Activated T-helper 2 cell treated with anti-CD3 and anti-CD28 coated beads, Interferon-gamma antibody, Interleukin-2, Interleukin-4, amounts not matched to agents 10 μg/mL and 5 μg/mL and 100 μg/mL, durations not matched to agents 14 hours and 24 hours and 36 hours (primary cell): ENCODE data around the gene TSPAN18. TPM values are rescaled to one million over a fixed set of nuclear protein-coding genes. Genes with fewer than 3 reads are reported as not detected.

Experiments used
- DNase-seq: peaks from one replicate; pipeline ENCODE4 v3.0.0; 2021; ENCODE audit warnings: low spot score
- H3K27ac Mint-ChIP-seq: one replicate; pipeline ENCODE4 v1.8.0; 2021; ENCODE audit warnings: mixed read lengths
- H3K27me3 Mint-ChIP-seq: one replicate; pipeline ENCODE4 v1.8.0; 2021; ENCODE audit warnings: low read depth, mixed read lengths
- H3K36me3 Mint-ChIP-seq: one replicate; pipeline ENCODE4 v1.8.0; 2021; ENCODE audit warnings: low read depth, mixed read lengths
- H3K4me1 Mint-ChIP-seq: one replicate; pipeline ENCODE4 v1.8.0; 2021; ENCODE audit warnings: low read depth, mixed read lengths
- H3K4me3 Mint-ChIP-seq: one replicate; pipeline ENCODE4 v1.8.0; 2021; ENCODE audit warnings: low read depth, mild to moderate bottlenecking, moderate library complexity, mixed read lengths
- H3K9me3 Mint-ChIP-seq: one replicate; pipeline ENCODE4 v1.8.0; 2021; ENCODE audit warnings: mixed read lengths
- intact Hi-C: fragments of 100-400 bp; cut with micrococcal nuclease; formaldehyde crosslinking; loops from one replicate; pipeline ENCODE4 v1.15.1; 2023
- total RNA-seq: library from RNA; stranded (reverse); gene quantifications from 2 replicates; pipeline ENCODE4 v1.2.3, GENCODE V29; 2022

Gene TSPAN18
- total RNA-seq, 1 donor from 2014 or later: 0.87 TPM

- no peak for DNase-seq
- no peaks in the 10 kb centered on the region for H3K27me3 Mint-ChIP-seq
- H3K9me3 Mint-ChIP-seq: no peaks in the 10 kb centered on the region
- H3K27ac Mint-ChIP-seq: no peak overlapping the region
- no peaks in the 10 kb centered on the region for H3K36me3 Mint-ChIP-seq
- no peaks in the 10 kb centered on the region for H3K4me1 Mint-ChIP-seq
- intact Hi-C loops: no loop called here
- H3K4me3 Mint-ChIP-seq: no peak overlapping the region
Measured at GRCh38 chr11:44782478-44782877, 55.7 kb downstream of the TSPAN18 start.

GRCh38 chr11:44784436-44784760 is 57.6 kb downstream of the TSPAN18 start:
- no peak for DNase-seq
- Mint-ChIP-seq H3K4me3 (no peak overlapping the region), H3K36me3 (no peaks in the 10 kb centered on the region), H3K27ac (no peak overlapping the region), H3K9me3 (no peaks in the 10 kb centered on the region), H3K4me1 (no peaks in the 10 kb centered on the region), H3K27me3 (no peaks in the 10 kb centered on the region)
- intact Hi-C loops: no loop called here

- H3K4me1 Mint-ChIP-seq: no peaks in the 10 kb centered on the region
- intact Hi-C loops: no loop called here
- H3K36me3 Mint-ChIP-seq: no peaks in the 10 kb centered on the region
- no peak for DNase-seq
- no peaks in the 10 kb centered on the region for H3K27me3 Mint-ChIP-seq
- no peaks in the 10 kb centered on the region for H3K9me3 Mint-ChIP-seq
- no peak overlapping the region for H3K4me3 Mint-ChIP-seq
- no peak overlapping the region for H3K27ac Mint-ChIP-seq
Measured at GRCh38 chr11:44784851-44785250, 58.1 kb downstream of the TSPAN18 start.

GRCh38 chr11:44785856-44786607 is 59.3 kb downstream of the TSPAN18 start:
- no peak overlapping the region for H3K4me3 Mint-ChIP-seq
- no peak overlapping the region for H3K27ac Mint-ChIP-seq
- no peaks in the 10 kb centered on the region for H3K27me3 Mint-ChIP-seq
- no peaks in the 10 kb centered on the region for H3K36me3 Mint-ChIP-seq
- intact Hi-C loops: no loop called here
- H3K9me3 Mint-ChIP-seq: no peaks in the 10 kb centered on the region
- no peak for DNase-seq
- no peaks in the 10 kb centered on the region for H3K4me1 Mint-ChIP-seq

GRCh38 chr11:44787070-44787469 is 60.3 kb downstream of the TSPAN18 start:
- H3K27ac Mint-ChIP-seq: no peak overlapping the region
- no peaks in the 10 kb centered on the region for H3K36me3 Mint-ChIP-seq
- no peak for DNase-seq
- H3K4me1 Mint-ChIP-seq: no peaks in the 10 kb centered on the region
- intact Hi-C loops: no loop called here
- no peak overlapping the region for H3K4me3 Mint-ChIP-seq
- H3K9me3 Mint-ChIP-seq: no peaks in the 10 kb centered on the region
- H3K27me3 Mint-ChIP-seq: no peaks in the 10 kb centered on the region

- no peak for DNase-seq
- Mint-ChIP-seq H3K4me1 (no peaks in the 10 kb centered on the region), H3K36me3 (no peaks in the 10 kb centered on the region), H3K27ac (no peak overlapping the region), H3K27me3 (no peaks in the 10 kb centered on the region), H3K9me3 (no peaks in the 10 kb centered on the region), H3K4me3 (no peak overlapping the region)
- intact Hi-C loops: no loop called here
Measured at GRCh38 chr11:44787981-44788380, 61.2 kb downstream of the TSPAN18 start.

GRCh38 chr11:44788536-44789261 is 61.9 kb downstream of the TSPAN18 start:
- no peak overlapping the region for H3K27ac Mint-ChIP-seq

GRCh38 chr11:44789496-44789895 is 62.7 kb downstream of the TSPAN18 start:
- no peak for DNase-seq
- Mint-ChIP-seq H3K27ac (no peak overlapping the region), H3K4me1 (no peaks in the 10 kb centered on the region), H3K27me3 (no peaks in the 10 kb centered on the region), H3K36me3 (no peaks in the 10 kb centered on the region), H3K4me3 (no peak overlapping the region), H3K9me3 (no peaks in the 10 kb centered on the region)
- intact Hi-C loops: no loop called here

More at GRCh38 chr11:44788536-44789261, 61.9 kb downstream of the TSPAN18 start:
- Mint-ChIP-seq H3K36me3 (no peaks in the 10 kb centered on the region), H3K4me1 (no peaks in the 10 kb centered on the region), H3K9me3 (no peaks in the 10 kb centered on the region), H3K27me3 (no peaks in the 10 kb centered on the region), H3K4me3 (no peak overlapping the region)
- intact Hi-C loops: no loop called here
- no peak for DNase-seq

GRCh38 chr11:44790211-44790610 is 63.4 kb downstream of the TSPAN18 start:
- Mint-ChIP-seq H3K27me3 (no peaks in the 10 kb centered on the region), H3K9me3 (no peaks in the 10 kb centered on the region), H3K36me3 (no peaks in the 10 kb centered on the region), H3K27ac (no peak overlapping the region), H3K4me3 (no peak overlapping the region), H3K4me1 (no peaks in the 10 kb centered on the region)
- intact Hi-C loops: no loop called here
- DNase-seq: no peak

- H3K27ac Mint-ChIP-seq: no peak overlapping the region
- no peaks in the 10 kb centered on the region for H3K36me3 Mint-ChIP-seq
- no peak for DNase-seq
- H3K9me3 Mint-ChIP-seq: no peaks in the 10 kb centered on the region
- intact Hi-C loops: no loop called here
- no peak overlapping the region for H3K4me3 Mint-ChIP-seq
- H3K27me3 Mint-ChIP-seq: no peaks in the 10 kb centered on the region
- H3K4me1 Mint-ChIP-seq: no peaks in the 10 kb centered on the region
Measured at GRCh38 chr11:44791316-44791925, 64.7 kb downstream of the TSPAN18 start.

GRCh38 chr11:44792171-44792570 is 65.4 kb downstream of the TSPAN18 start:
- Mint-ChIP-seq H3K36me3 (no peaks in the 10 kb centered on the region), H3K27me3 (no peaks in the 10 kb centered on the region), H3K27ac (no peak overlapping the region), H3K9me3 (no peaks in the 10 kb centered on the region), H3K4me1 (no peaks in the 10 kb centered on the region), H3K4me3 (no peak overlapping the region)
- DNase-seq: no peak
- intact Hi-C loops: no loop called here

GRCh38 chr11:44793350-44794090 is 66.8 kb downstream of the TSPAN18 start:
- H3K36me3 Mint-ChIP-seq: no peaks in the 10 kb centered on the region
- no peak for DNase-seq
- intact Hi-C loops: no loop called here
- no peak overlapping the region for H3K27ac Mint-ChIP-seq
- no peak overlapping the region for H3K4me3 Mint-ChIP-seq
- H3K9me3 Mint-ChIP-seq: no peaks in the 10 kb centered on the region
- no peaks in the 10 kb centered on the region for H3K4me1 Mint-ChIP-seq
- no peaks in the 10 kb centered on the region for H3K27me3 Mint-ChIP-seq
